ENCODE data around the gene PCSK5.

DNA sequence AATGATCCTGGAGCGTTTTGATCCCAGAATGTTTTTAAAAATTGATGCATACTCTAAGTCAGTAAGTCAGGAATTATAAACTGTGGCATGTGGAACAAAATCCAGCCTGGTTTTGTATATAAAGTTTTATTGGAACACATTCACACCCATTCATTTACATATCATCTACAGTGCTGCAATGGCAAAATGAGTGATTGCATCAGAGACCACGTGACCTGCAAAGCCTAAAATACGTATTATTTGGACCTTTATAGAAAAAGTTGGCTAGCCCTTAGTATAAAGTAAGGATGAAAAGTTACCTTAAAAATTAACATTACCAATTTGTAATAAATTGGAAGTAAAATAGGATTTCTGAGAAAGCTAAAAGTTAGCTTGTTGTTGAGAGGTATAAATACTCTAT is 95.0 kb downstream of the PCSK5 start:
- TF ChIP-seq POLR2AphosphoS5 (IDR thresholded peaks at IDR 0.05), result no peak
- TF ChIP-seq, protein P1, sequence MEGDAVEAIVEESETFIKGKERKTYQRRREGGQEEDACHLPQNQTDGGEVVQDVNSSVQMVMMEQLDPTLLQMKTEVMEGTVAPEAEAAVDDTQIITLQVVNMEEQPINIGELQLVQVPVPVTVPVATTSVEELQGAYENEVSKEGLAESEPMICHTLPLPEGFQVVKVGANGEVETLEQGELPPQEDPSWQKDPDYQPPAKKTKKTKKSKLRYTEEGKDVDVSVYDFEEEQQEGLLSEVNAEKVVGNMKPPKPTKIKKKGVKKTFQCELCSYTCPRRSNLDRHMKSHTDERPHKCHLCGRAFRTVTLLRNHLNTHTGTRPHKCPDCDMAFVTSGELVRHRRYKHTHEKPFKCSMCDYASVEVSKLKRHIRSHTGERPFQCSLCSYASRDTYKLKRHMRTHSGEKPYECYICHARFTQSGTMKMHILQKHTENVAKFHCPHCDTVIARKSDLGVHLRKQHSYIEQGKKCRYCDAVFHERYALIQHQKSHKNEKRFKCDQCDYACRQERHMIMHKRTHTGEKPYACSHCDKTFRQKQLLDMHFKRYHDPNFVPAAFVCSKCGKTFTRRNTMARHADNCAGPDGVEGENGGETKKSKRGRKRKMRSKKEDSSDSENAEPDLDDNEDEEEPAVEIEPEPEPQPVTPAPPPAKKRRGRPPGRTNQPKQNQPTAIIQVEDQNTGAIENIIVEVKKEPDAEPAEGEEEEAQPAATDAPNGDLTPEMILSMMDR (IDR thresholded peaks at IDR 0.05), result no peak

Measured in prostate gland (tissue), 2 donors.